ENCODE measurements around the gene THSD7B.

THSD7B gene

GRCh38 chr2:137444970-137445369 lies 679.6 kb downstream of the THSD7B start:
- Histone ChIP-seq H3K4me1 (ENCODE audit: low read depth, poor library complexity, severe bottlenecking) (no peaks in the 10 kb centered on the region), H3K79me2 (ENCODE audit: insufficient read depth, low read depth) (no peaks in the 10 kb centered on the region), H3K4me3 (IDR thresholded peaks at IDR 0.05; ENCODE audit: insufficient read depth, low read depth, low read length) (no peak overlapping the region), H3K27me3 (ENCODE audit: insufficient read depth, low read depth) (no peaks in the 10 kb centered on the region), H3K9ac (no peak overlapping the region), H3K27ac (no peak overlapping the region), H3K4me2 (no peak overlapping the region), H3K36me3 (ENCODE audit: insufficient read depth) (no peaks in the 10 kb centered on the region), H4K20me1 (ENCODE audit: insufficient read depth) (no peaks in the 10 kb centered on the region), H2AFZ (ENCODE audit: low read depth) (no peak overlapping the region)
- TF ChIP-seq CTCF (conservative IDR thresholded peaks at IDR 0.05; ENCODE audit: low read depth, low read length), result no peak

- Histone ChIP-seq H3K79me2 (ENCODE audit: insufficient read depth, low read depth) (no peaks in the 10 kb centered on the region), H3K4me2 (no peak overlapping the region)
Observed at GRCh38 chr2:137449454-137449853, 684.1 kb downstream of the THSD7B start.

GRCh38 chr2:137454886-137455285 lies 689.5 kb downstream of the THSD7B start:
- Histone ChIP-seq H3K36me3 (ENCODE audit: insufficient read depth) (no peaks in the 10 kb centered on the region), H3K79me2 (ENCODE audit: insufficient read depth, low read depth) (no peaks in the 10 kb centered on the region), H3K27me3 (ENCODE audit: insufficient read depth, low read depth) (no peaks in the 10 kb centered on the region), H4K20me1 (ENCODE audit: insufficient read depth) (no peaks in the 10 kb centered on the region), H3K4me1 (ENCODE audit: low read depth, poor library complexity, severe bottlenecking) (no peaks in the 10 kb centered on the region), H3K9ac (no peak overlapping the region), H3K4me3 (IDR thresholded peaks at IDR 0.05; ENCODE audit: insufficient read depth, low read depth, low read length) (no peak overlapping the region), H3K27ac (no peak overlapping the region), H2AFZ (ENCODE audit: low read depth) (no peak overlapping the region), H3K4me2 (no peak overlapping the region)
- no peak for TF ChIP-seq CTCF (conservative IDR thresholded peaks at IDR 0.05; ENCODE audit: low read depth, low read length)

More at GRCh38 chr2:137449454-137449853, 684.1 kb downstream of the THSD7B start:
- H4K20me1 ChIP-seq (ENCODE audit: insufficient read depth), result no peaks in the 10 kb centered on the region
- no peak overlapping the region for H2AFZ ChIP-seq (ENCODE audit: low read depth)
- H3K4me1 ChIP-seq (ENCODE audit: low read depth, poor library complexity, severe bottlenecking), result no peaks in the 10 kb centered on the region
- H3K27ac ChIP-seq, result no peak overlapping the region
- no peak overlapping the region for H3K4me3 ChIP-seq (IDR thresholded peaks at IDR 0.05; ENCODE audit: insufficient read depth, low read depth, low read length)
- no peaks in the 10 kb centered on the region for H3K27me3 ChIP-seq (ENCODE audit: insufficient read depth, low read depth)
- H3K36me3 ChIP-seq (ENCODE audit: insufficient read depth), result no peaks in the 10 kb centered on the region
- TF ChIP-seq CTCF (conservative IDR thresholded peaks at IDR 0.05; ENCODE audit: low read depth, low read length), result no peak
- H3K9ac ChIP-seq, result no peak overlapping the region

GRCh38 chr2:137467246-137467862 lies 702.0 kb downstream of the THSD7B start:
- Histone ChIP-seq H3K4me1 (ENCODE audit: low read depth, poor library complexity, severe bottlenecking) (no peaks in the 10 kb centered on the region), H3K4me2 (no peak overlapping the region), H2AFZ (ENCODE audit: low read depth) (no peak overlapping the region), H3K27me3 (ENCODE audit: insufficient read depth, low read depth) (no peaks in the 10 kb centered on the region), H3K9ac (no peak overlapping the region), H3K27ac (no peak overlapping the region), H3K36me3 (ENCODE audit: insufficient read depth) (no peaks in the 10 kb centered on the region), H3K79me2 (ENCODE audit: insufficient read depth, low read depth) (no peaks in the 10 kb centered on the region), H4K20me1 (ENCODE audit: insufficient read depth) (no peaks in the 10 kb centered on the region), H3K4me3 (IDR thresholded peaks at IDR 0.05; ENCODE audit: insufficient read depth, low read depth, low read length) (no peak overlapping the region)
- peak; percentile 43 for TF ChIP-seq CTCF (conservative IDR thresholded peaks at IDR 0.05; ENCODE audit: low read depth, low read length)

Measured in KMS-11 (cell line).